IMR-90 (cell line): ENCODE measurements around the gene RASSF7. TPM values are rescaled to one million over a fixed set of nuclear protein-coding genes. Genes with fewer than 3 reads are reported as not detected.
A peak's percentile ranks its signal among the peaks of the same experiment; 100 is the strongest.

ENCODE experiments used
- ATAC-seq: fragments of 200-7000 bp; cut with Tn5 transposase; 2 replicates; pipeline ENCODE4 v1.9.1; 2020; ENCODE audit warnings: low read depth, mild to moderate bottlenecking, moderate library complexity
- Bru-seq: library from RNA; stranded (reverse); fragments of 400-500 nt; gene quantifications from one replicate; lab custom pipeline; 2021; lab: Mats Ljungman, UMichigan
- BruChase-seq, 2 experiments: library from RNA; stranded (reverse); fragments of 400-500 nt; gene quantifications; one replicate each; lab custom pipeline; 2021; lab: Mats Ljungman, UMichigan
- BruUV-seq: library from RNA; stranded (reverse); fragments of 400-500 nt; replicated peaks from 2 replicates; lab custom pipeline; 2021; lab: Mats Ljungman, UMichigan
- CTCF ChIA-PET: fragments of 300-600 bp; formaldehyde crosslinking; extraction: SDS; loops from one replicate; lab custom pipeline; 2021; ENCODE audit warnings: antibody characterized with exemption; lab: Yijun Ruan, JAX
- POLR2A ChIA-PET: fragments of 300-600 bp; sonication (Branson Sonifier 250); formaldehyde crosslinking; loops from one replicate; lab custom pipeline; 2022; ENCODE audit warnings: antibody characterized with exemption; ENCODE audit not compliant: unreplicated experiment; lab: Charles Lee
- DNase-seq: peaks from one replicate; pipeline ENCODE4 v3.0.0; 2013
- H2AFZ ChIP-seq: replicated peaks from 2 replicates; pipeline ENCODE3; 2013; ENCODE audit warnings: low read length, mild to moderate bottlenecking; ENCODE audit not compliant: poor library complexity
- H2AK5ac ChIP-seq: 2 replicates; pipeline ENCODE4 v1.6.1; 2013; ENCODE audit warnings: low read depth, low read length, inconsistent platforms
- H2AK9ac ChIP-seq: replicated peaks from 2 replicates; pipeline ENCODE3; 2013; ENCODE audit warnings: mild to moderate bottlenecking, low read depth, low read length, moderate library complexity; ENCODE audit not compliant: poor library complexity
- H2BK120ac ChIP-seq: 2 replicates; pipeline ENCODE4 v1.6.1; 2013; ENCODE audit warnings: low read depth, low read length, inconsistent platforms
- H2BK15ac ChIP-seq: 3 replicates; pipeline ENCODE4 v1.6.1; 2013; ENCODE audit warnings: low read depth, low read length, inconsistent platforms
- H2BK20ac ChIP-seq: 2 replicates; pipeline ENCODE4 v1.6.1; 2013; ENCODE audit warnings: low read depth, mild to moderate bottlenecking, inconsistent platforms, low read length, moderate library complexity
- H2BK5ac ChIP-seq: 2 replicates; pipeline ENCODE4 v1.6.1; 2013; ENCODE audit warnings: mild to moderate bottlenecking, low read depth, low read length, inconsistent platforms; ENCODE audit not compliant: poor library complexity, severe bottlenecking
- H3K14ac ChIP-seq: replicated peaks from 2 replicates; pipeline ENCODE4 v1.6.1; 2013; ENCODE audit warnings: low read depth, low read length, inconsistent platforms
- H3K18ac ChIP-seq: 2 replicates; pipeline ENCODE4 v1.6.1; 2013; ENCODE audit warnings: low read depth, low read length, control low read depth
- H3K23ac ChIP-seq: 2 replicates; pipeline ENCODE4 v1.6.1; 2013; ENCODE audit warnings: low read depth, low read length, inconsistent platforms
- H3K27ac ChIP-seq: 2 replicates; pipeline ENCODE4 v1.5.1; 2013; ENCODE audit warnings: mild to moderate bottlenecking, control low read depth, low read length; ENCODE audit not compliant: insufficient read depth
- H3K27me3 ChIP-seq: 2 replicates; pipeline ENCODE4 v1.6.1; 2013; ENCODE audit warnings: low read length; ENCODE audit not compliant: control insufficient read depth, insufficient read depth
- H3K36me3 ChIP-seq: 2 replicates; pipeline ENCODE4 v1.6.1; 2013; ENCODE audit warnings: low read length, mixed read lengths; ENCODE audit not compliant: control insufficient read depth, insufficient read depth
- H3K4ac ChIP-seq: 2 replicates; pipeline ENCODE4 v1.6.1; 2013; ENCODE audit warnings: low read depth, low read length, inconsistent platforms
- H3K4me1 ChIP-seq: 2 replicates; pipeline ENCODE4 v1.6.1; 2013; ENCODE audit warnings: low read length, mixed read lengths; ENCODE audit not compliant: control insufficient read depth, insufficient read depth
- H3K4me2 ChIP-seq: 2 replicates; pipeline ENCODE4 v1.6.1; 2013; ENCODE audit warnings: low read depth, mild to moderate bottlenecking, control low read depth, low read length, moderate library complexity
- H3K4me3 ChIP-seq: 2 replicates; pipeline ENCODE4 v1.5.1; 2013; ENCODE audit warnings: low read depth, mild to moderate bottlenecking, control low read depth, low read length, moderate library complexity; ENCODE audit not compliant: insufficient read depth
- H3K56ac ChIP-seq: 2 replicates; pipeline ENCODE4 v1.6.1; 2013; ENCODE audit warnings: low read length, inconsistent platforms; ENCODE audit not compliant: insufficient read depth; ENCODE audit errors: extremely low read depth
- H3K79me1 ChIP-seq, 2 experiments: 2 replicates each; pipeline ENCODE4 v1.6.1; 2013; ENCODE audit warnings: low read length in 2 of 2, inconsistent platforms in 1 of 2, low read depth in 1 of 2
- H3K9ac ChIP-seq: 2 replicates; pipeline ENCODE4 v1.6.1; 2013; ENCODE audit warnings: low read depth, low read length, control low read depth
- H3K9me1 ChIP-seq: 2 replicates; pipeline ENCODE4 v1.6.1; 2013; ENCODE audit warnings: low read length, inconsistent platforms; ENCODE audit not compliant: insufficient read depth
- H3K9me3 ChIP-seq: 2 replicates; pipeline ENCODE4 v1.6.1; 2013; ENCODE audit warnings: low read length; ENCODE audit not compliant: control insufficient read depth, insufficient read depth
- H4K20me1 ChIP-seq: 2 replicates; pipeline ENCODE4 v1.6.1; 2013; ENCODE audit warnings: low read length, inconsistent platforms; ENCODE audit not compliant: insufficient read depth
- H4K5ac ChIP-seq: 2 replicates; pipeline ENCODE4 v1.6.1; 2013; ENCODE audit warnings: mild to moderate bottlenecking, low read depth, low read length, control low read depth
- H4K8ac ChIP-seq, 2 experiments: 2 replicates each; pipeline ENCODE4 v1.6.1; 2013; ENCODE audit warnings: low read depth in 2 of 2, low read length in 2 of 2, control low read depth in 1 of 2, inconsistent platforms in 1 of 2
- H4K91ac ChIP-seq: 2 replicates; pipeline ENCODE4 v1.6.1; 2013; ENCODE audit warnings: low read depth, low read length, inconsistent platforms; ENCODE audit not compliant: insufficient read depth
- CEBPB ChIP-seq: IDR thresholded peaks from 2 replicates; pipeline ENCODE4 v1.6.1; 2012; ENCODE audit warnings: low read depth, low read length, improper control_type of control experiment
- FOS ChIP-seq: fragments of 150-350 bp; IDR thresholded peaks from 2 replicates; pipeline ENCODE4 v1.6.1; 2016; ENCODE audit warnings: low read depth, low read length
- MXI1 ChIP-seq: IDR thresholded peaks from 2 replicates; pipeline ENCODE4 v1.6.1; 2012; ENCODE audit warnings: low read depth, mild to moderate bottlenecking, low read length, moderate library complexity, borderline replicate concordance
- WGBS, 2 experiments: methylation state at CpG; one replicate each; pipeline versions ENCODE4 v1.1.5 to v1.1.7; 2013; ENCODE audit warnings: missing lambda C conversion rate in 2 of 2; ENCODE audit not compliant: insufficient read length in 1 of 2; ENCODE audit errors: extremely low coverage in 2 of 2; 5-methylcytosine and 5-hydroxymethylcytosine counted together
- dilution Hi-C: fragments of 300-500 bp; cut with HindIII; formaldehyde crosslinking; loops from one replicate; pipeline ENCODE4 v1.14.3; 2018; ENCODE audit warnings: low sequenced_read_pairs; ENCODE audit not compliant: unreplicated experiment
- in situ Hi-C: fragments of 300-500 bp; cut with MboI; formaldehyde crosslinking; loops from 3 replicates; pipeline ENCODE4 v1.14.3; 2019; ENCODE audit warnings: low sequenced_read_pairs, inconsistent platforms, mixed read lengths
- intact Hi-C: fragments of 100-400 bp; cut with micrococcal nuclease; formaldehyde crosslinking; loops from 2 replicates; pipeline ENCODE4 v1.10.0; 2022
- long read RNA-seq: library from polyadenylated mRNA; unstranded; transcript quantifications from one replicate; pipeline ENCODE4 v2.0.0, GENCODE V29; 2021; ENCODE audit not compliant: unreplicated experiment
- polyA plus RNA-seq, 3 experiments: library from polyadenylated mRNA; depleted of rRNA; stranded (reverse); fragments of >200 nt; gene quantifications; 2 replicates each; pipeline ENCODE4 v1.2.3, GENCODE V29; 2012; ENCODE audit warnings: low replicate concordance in 1 of 3
- total RNA-seq: library from RNA; depleted of rRNA; stranded (reverse); fragments of >200 nt; gene quantifications from 2 replicates; pipeline ENCODE4 v1.2.3, GENCODE V29; 2012; rRNA removed
- TF ChIP-seq, protein P1 (sequence below): conservative IDR thresholded peaks from 2 replicates; pipeline ENCODE4 v1.5.1; 2012; ENCODE audit warnings: mild to moderate bottlenecking, low read depth, low read length, improper control_type of control experiment
- TF ChIP-seq, protein P2 (sequence below): fragments of 150-350 bp; IDR thresholded peaks from 2 replicates; pipeline ENCODE4 v1.6.1; 2017; ENCODE audit warnings: mild to moderate bottlenecking, antibody characterized with exemption, low read length, low read depth

Gene RASSF7, protein sequence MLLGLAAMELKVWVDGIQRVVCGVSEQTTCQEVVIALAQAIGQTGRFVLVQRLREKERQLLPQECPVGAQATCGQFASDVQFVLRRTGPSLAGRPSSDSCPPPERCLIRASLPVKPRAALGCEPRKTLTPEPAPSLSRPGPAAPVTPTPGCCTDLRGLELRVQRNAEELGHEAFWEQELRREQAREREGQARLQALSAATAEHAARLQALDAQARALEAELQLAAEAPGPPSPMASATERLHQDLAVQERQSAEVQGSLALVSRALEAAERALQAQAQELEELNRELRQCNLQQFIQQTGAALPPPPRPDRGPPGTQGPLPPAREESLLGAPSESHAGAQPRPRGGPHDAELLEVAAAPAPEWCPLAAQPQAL
- total RNA-seq, result 6.8 and 6.9 TPM in 2 replicates
- polyA plus RNA-seq (2012; rRNA removed), result 18.5 and 24.2 TPM in 2 replicates
- polyA plus RNA-seq (2012; cell fraction: cytosol; rRNA removed), result 22.9 and 28.1 TPM in 2 replicates
- 66.1 and 134 TPM in 2 replicates for polyA plus RNA-seq (2012; cell fraction: nucleus; rRNA removed; ENCODE audit: low replicate concordance)
- Bru-seq, nascent RNA, result percentile 29 among the genes with signal in this experiment
- BruChase-seq, experiment 1, labeled RNA remaining after a 6-hour chase, result percentile 16 among the genes with signal in this experiment
- percentile 30 among the genes with signal in this experiment for BruChase-seq, experiment 2, labeled RNA remaining after a 2-hour chase
- long read RNA-seq, transcript RASSF7-201 (4 exons, 1,731 nt), result major isoform, 6 of 21 reads
- long read RNA-seq, partial matches to known transcripts, result 7 of 21 reads
- long read RNA-seq, other reads (novel, unspliced or antisense), result 7 of 21 reads

DNA sequence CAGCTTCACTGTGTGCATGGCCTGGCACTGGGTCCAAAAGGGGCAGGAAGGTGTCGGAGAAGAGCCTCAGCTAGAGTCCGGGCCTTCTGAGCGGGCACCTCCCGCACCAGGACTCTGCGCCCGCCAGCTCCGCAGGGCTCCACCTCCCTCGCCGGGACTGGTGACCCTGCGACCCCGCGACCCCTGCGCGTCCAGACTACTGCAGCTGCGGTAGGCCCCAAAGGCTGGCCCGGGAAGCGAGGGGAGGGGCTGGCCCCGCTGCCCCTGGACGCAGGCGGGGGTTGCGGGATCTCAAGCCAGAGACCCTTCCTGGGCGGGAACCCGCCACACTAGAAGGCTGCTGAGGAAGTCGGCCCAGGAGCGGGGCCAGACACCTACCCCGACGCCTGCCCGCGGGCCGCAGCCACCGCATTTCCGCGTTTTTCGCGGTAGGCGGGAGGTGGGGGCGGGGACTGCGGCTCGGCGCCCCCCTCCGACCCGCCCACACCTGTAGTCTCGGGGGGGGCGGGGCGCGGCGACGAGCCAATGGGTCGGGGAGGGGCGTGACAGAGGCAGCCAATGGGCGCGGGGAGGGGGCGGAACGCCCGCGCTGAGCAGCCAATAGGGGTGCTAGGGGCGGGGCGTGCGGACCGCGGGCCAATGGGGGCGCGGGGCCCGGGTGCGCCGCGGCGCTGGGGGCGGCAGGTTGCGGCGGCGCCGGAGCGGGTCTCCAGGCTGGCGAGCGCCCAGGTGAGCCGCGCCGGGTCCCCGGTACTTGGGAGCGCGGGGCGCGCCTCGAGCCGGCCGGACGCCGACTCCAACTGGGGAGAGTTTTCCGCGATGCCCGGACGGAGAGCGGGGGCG, at the start of gene RASSF7, which contains the start of gene LMNTD2:
RASSF7 (plus strand) TSS at position 666 of the 843 bp plus-strand sequence. CDS start 799 bp downstream, outside the sequence.
LMNTD2 (minus strand) TSS at position 434 of the 843 bp plus-strand sequence; CDS start at position 412, 22 bp downstream.
- intact Hi-C loops (no loop called here), in situ Hi-C loops (no loop called here), dilution Hi-C loops (no loop called here)
- Histone ChIP-seq H2BK120ac (no peak within 1 kb of the TSS), H3K4me2 (peak within 1 kb of the TSS; percentile 70), H3K18ac (no peak within 1 kb of the TSS), H3K9me1 (peaks cover 5% of the 10 kb centered on the region; the same call in 1 of the 2 replicates), H4K5ac (peak within 1 kb of the TSS; percentile 49), H2AK9ac (peak within 1 kb of the TSS; percentile 80), H3K79me1 (peaks cover 11 to 16% of the 10 kb centered on the region in 2 experiments; a peak in 3 of 4 replicates), H2BK15ac (no peak within 1 kb of the TSS), H2BK20ac (no peak within 1 kb of the TSS), H2AFZ (peak within 1 kb of the TSS; percentile 97), H3K9me3 (no peaks in the 10 kb centered on the region), H3K36me3 (no peaks in the 10 kb centered on the region), H4K20me1 (peaks cover 14% of the 10 kb centered on the region), H3K4ac (peak within 1 kb of the TSS; percentile 78), H4K91ac (peak within 1 kb of the TSS; percentile 50; the same call in 1 of the 2 replicates), H3K14ac (peak within 1 kb of the TSS; percentile 52; the same call in 1 of the 2 replicates), H2AK5ac (peak within 1 kb of the TSS; percentile 88), H4K8ac (peak within 1 kb of the TSS; percentile 64 to 83; a peak in 3 of 4 replicates), H3K4me3 (peak within 1 kb of the TSS; percentile 97), H3K4me1 (peaks cover 9% of the 10 kb centered on the region), H3K27me3 (peaks cover 35% of the 10 kb centered on the region), H3K56ac (no peak within 1 kb of the TSS), H3K23ac (no peak within 1 kb of the TSS), H3K27ac (peak within 1 kb of the TSS; percentile 4; the same call in 1 of the 2 replicates), H3K9ac (peak within 1 kb of the TSS; percentile 17; the same call in 1 of the 2 replicates), H2BK5ac (peak within 1 kb of the TSS; percentile 31)
- 5% methylated on average over 28 of the region's 95 CpGs; no CpG with 5 or more reads in 1 of the 2 experiments for WGBS, 2 experiments
- CTCF ChIA-PET, result no interaction called here
- DNase-seq (peak; percentile 70), ATAC-seq (peak; percentile 99)
- POLR2A ChIA-PET, result no interaction called here
- TF ChIP-seq FOS (peak; percentile 58), MXI1 (0 out of 2 replicates have a peak, but pooled peaks have one; percentile 18), CEBPB (no peak)
- TF ChIP-seq, protein P1, sequence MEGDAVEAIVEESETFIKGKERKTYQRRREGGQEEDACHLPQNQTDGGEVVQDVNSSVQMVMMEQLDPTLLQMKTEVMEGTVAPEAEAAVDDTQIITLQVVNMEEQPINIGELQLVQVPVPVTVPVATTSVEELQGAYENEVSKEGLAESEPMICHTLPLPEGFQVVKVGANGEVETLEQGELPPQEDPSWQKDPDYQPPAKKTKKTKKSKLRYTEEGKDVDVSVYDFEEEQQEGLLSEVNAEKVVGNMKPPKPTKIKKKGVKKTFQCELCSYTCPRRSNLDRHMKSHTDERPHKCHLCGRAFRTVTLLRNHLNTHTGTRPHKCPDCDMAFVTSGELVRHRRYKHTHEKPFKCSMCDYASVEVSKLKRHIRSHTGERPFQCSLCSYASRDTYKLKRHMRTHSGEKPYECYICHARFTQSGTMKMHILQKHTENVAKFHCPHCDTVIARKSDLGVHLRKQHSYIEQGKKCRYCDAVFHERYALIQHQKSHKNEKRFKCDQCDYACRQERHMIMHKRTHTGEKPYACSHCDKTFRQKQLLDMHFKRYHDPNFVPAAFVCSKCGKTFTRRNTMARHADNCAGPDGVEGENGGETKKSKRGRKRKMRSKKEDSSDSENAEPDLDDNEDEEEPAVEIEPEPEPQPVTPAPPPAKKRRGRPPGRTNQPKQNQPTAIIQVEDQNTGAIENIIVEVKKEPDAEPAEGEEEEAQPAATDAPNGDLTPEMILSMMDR, result no peak
- TF ChIP-seq, protein P2, sequence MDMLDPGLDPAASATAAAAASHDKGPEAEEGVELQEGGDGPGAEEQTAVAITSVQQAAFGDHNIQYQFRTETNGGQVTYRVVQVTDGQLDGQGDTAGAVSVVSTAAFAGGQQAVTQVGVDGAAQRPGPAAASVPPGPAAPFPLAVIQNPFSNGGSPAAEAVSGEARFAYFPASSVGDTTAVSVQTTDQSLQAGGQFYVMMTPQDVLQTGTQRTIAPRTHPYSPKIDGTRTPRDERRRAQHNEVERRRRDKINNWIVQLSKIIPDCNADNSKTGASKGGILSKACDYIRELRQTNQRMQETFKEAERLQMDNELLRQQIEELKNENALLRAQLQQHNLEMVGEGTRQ, result peak; percentile 51
- BruUV-seq, result no TSS peak
